AG08396 (cell line): ENCODE results near the gene CFDP1.

Experiments used
- DNase-seq: peaks from one replicate; pipeline ENCODE4 v3.0.0; 2012; ENCODE audit warnings: low spot score, mixed read lengths

The CFDP1 gene

GRCh38 chr16:75372236-75372856 lies 61.0 kb downstream of the CFDP1 start:
- DNase-seq, result peak; percentile 37

GRCh38 chr16:75371171-75371570 lies 62.1 kb downstream of the CFDP1 start:
- no peak for DNase-seq

DNA sequence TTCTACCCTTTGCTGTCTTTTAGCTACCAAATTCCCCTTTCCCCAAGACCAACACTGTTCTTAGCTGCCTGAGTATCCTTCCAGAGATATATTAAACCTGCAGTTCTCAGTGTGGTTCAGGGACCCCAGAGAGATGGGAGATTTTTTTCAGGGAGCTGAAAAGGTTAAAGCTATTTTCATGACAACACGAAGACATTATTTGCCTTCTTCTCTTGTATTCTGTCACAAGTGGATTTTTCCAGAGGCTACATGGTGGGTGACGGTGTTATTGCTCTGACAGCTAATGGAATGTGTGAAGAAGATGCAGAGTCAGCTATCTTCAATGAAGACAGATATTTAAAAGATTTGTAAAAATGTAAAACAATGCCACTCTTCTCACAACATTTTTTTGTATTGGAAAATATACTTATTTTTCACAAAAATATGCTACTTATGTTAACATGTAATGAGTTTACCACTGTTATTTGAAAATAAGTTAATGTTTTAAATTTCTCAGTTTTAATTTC lies 69.0 kb downstream of the CFDP1 start:
- no peak for DNase-seq

DNA sequence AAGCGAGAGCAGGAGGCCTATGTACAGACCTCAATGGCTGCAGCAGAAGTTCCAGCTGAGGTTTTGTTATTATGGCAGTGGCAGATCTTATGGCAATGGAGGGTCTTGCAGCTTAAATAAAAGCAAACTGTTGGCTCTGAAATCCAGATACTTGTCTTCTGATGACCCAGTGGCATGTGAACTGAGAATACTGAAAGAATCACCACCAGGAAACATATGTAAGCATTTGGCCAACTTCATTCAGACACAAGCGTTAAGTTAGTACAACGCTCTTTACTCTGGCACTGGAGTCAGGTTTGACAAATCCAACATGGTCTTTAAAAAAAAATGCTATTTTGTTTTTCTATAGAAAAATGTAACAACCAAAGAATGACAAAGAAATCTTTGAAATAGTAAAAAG lies 70.5 kb downstream of the CFDP1 start:
- DNase-seq, result no peak

DNA sequence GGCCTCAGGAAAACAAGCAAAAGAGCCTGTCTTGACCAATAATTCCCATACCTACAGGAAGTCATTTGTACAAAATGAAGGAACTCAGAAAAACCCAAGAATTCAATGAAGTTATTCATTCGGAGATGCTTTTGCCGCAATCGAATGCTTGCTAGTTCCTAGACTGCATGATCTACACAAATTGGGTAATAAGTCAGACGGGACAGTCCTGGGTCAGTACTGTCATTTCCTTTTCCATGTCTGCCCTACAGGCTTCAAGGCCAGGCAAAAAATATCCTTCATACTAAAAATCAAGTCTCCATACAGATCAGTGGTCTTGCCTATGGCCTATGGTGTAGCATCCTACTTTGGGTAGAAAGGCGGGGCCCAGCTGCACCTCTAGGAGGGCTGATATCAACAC lies 71.4 kb downstream of the CFDP1 start:
- no peak for DNase-seq

DNA sequence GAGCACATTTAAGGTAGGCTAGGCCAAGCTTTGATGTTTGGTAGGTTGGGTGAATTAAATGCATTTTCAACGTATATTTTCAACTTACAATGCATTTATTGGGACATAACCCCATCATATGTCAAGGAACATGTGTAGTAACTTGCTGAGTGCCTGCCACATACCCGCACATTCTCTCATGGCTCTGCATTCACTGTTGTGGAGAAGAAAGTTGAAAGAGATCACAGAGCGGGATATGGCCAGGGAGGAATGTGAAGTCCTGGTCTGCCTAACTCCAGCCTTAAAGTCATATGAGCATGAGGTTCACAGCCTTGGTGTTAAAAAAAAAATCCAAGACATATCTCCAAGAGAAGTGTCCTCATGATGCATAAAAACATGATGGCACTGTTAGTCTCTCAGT lies 79.1 kb downstream of the CFDP1 start:
- DNase-seq, result no peak

DNA sequence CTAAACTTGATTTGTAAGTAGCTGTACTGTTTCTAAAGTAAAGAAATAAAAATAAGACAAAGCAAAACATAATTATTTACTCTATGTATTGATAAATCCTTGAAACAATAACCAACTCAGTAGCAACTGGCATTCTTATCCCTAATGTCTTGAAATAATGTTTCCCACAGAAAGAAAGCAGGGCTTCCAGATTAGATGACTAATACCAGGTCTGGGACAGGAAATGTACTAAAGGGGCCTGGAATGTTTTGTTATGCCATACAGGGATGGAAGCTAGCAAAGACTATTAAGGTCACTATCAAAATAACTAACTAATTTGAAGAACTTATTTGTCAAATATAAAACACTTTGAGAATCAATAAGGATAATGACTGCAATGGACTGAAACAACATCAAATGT lies 82.1 kb downstream of the CFDP1 start:
- DNase-seq, result peak; percentile 47

DNA sequence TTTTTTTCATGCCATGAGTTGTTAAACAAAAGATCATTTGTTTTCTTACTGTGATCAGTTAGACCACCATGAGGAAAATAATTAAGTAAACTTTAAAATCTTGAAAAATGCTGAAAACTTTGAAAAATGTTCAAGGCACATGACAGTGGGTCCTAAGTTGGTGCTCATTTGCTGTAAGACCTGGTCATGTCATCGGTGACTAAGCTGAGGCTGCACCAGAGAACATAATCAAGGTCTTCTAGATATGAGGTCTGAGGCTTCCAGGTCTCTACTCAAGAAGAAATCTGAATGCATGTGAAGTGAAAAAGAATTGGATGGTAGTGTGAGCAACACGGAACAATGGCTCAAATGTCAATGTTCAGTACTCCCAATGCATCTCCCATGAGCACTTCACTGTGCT lies 87.6 kb downstream of the CFDP1 start:
- DNase-seq, result no peak

GRCh38 chr16:75343941-75344340 lies 89.4 kb downstream of the CFDP1 start:
- DNase-seq, result no peak

- no peak for DNase-seq
These were observed 90.0 kb downstream of the CFDP1 start for GRCh38 chr16:75343286-75343685.

GRCh38 chr16:75342308-75342811 lies 90.9 kb downstream of the CFDP1 start:
- DNase-seq, result peak; percentile 26

GRCh38 chr16:75341564-75342307 lies 91.6 kb downstream of the CFDP1 start:
- no peak for DNase-seq

DNA sequence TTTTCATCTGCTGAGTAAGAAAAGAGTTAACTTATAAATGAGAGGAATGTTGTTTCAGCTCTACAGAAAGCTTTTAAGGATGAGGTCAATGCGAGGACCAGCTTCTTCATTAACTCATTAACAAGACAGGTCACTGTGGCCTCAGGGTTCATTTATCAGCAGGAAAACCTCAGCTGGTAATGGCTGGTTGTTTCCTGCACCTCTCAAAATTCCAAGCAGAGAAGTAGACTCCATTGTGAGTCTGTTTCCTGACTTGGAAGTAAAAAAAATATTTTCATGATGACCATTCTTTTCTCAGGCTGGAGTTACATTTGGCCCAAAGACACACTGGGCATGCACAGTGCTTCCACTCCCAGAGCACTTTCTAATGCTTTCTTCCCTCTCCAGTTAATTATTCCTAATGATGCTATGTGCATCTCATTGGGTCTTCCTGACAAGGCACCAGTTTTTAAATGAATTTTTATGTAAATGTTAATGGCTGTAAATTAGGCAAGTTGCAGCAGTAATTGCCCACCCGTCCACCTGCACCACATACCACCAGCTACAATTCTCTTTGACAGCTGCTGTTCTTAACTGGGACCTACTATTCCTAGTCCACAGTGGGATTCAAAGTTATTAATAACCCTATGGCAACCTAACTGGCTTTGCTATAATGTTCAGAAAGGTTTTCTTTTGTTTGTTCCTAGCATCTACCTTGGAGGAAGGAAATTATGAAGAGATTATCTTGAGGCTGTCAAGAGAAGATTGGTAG lies 92.4 kb downstream of the CFDP1 start:
- peak; percentile 22 for DNase-seq

DNA sequence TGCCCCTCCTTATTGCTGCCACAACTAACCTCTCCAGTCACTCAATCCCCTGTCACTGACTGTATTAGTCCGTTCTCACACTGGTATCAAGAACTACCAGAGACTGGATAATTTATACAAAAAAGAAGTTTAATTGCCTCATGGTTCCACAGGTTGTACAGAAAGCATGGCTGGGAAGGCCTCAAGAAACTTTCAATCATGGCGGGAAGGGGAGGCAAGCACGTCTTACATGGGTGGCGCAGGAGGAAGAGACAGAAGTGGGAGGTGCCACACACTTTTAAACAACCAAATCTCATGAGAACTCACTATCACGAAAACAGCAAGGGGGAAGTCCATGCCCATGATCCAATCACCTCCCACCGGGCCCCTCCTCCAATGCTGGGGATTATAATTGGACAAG lies 95.9 kb downstream of the CFDP1 start:
- no peak for DNase-seq

DNA sequence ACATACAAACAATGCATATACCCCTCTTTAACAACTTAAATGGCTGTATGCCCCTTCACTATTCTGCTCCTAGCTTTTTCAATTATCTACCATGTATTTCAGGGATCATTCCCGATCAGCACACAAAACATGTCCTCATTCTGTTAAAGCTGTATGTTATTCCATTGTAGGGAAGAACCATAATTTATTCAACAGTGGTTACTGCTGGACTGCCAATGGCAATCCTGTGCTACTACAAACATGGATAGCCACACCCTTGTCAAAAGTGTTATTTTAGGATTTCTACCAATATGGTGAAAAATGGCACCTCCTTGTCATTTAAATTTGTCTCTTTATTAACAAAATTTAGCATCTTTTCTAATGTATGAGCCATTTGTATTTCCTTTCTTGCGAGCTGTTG lies 96.8 kb downstream of the CFDP1 start:
- no peak for DNase-seq

DNA sequence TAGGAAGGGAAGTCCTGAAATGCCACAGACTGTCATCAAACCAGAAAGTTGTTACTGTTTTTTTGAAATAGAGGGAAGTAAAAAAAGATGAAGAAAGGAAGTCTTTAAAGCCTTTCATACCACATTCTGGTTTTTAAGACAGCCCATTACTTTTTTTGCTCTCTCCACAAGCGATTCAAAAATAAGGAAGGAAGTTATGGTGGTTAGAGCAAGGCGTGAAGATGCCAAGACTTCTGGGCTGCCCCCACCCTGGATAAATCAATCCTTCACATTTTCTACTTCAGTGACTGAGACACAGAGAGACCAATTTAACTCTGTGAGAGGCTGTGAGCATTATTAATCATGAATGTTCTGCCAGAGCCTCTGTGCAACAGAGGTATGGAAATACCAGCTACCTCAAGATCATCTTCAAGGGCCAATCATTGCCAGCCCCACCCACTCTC lies 99.6 kb downstream of the CFDP1 start:
- no peak for DNase-seq

DNA sequence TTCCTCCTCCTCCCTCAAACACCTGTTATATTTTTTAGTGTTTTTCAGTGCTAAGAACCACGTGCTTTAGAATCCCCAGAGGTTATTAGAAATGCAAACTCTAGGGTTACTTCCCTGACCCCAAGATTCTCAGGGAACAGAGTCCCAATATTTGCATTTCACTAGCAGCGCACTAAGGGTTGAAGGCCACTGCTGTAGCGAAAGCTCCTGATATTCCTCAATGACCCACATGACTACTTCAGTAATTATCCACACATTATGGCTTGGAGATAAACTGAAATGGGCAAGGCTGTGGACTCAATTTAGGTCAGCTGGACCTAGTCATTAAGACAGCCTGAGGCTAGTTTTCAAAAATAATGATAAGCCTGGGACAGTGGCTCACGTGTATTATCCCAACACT lies 103.4 kb downstream of the CFDP1 start:
- DNase-seq, result no peak

DNA sequence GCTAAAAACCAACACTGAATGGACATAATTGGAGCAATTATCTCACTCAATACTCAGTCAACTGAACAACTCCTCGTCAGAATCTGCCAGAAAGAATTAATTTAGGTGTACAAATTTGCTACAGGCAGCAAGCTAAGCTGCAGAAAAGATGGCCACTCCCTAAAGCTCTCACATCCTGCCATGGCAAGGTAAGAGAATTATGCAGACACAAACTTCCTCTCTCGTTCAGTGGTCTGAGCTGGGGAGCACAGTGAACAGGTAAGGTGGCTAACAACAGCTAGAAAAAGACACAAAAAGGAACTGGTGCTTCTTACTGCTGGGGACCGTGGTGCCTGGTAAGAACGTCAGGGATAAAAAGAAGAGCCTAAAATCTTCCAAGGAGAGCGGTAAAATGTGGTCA lies 107.0 kb downstream of the CFDP1 start:
- no peak for DNase-seq

DNA sequence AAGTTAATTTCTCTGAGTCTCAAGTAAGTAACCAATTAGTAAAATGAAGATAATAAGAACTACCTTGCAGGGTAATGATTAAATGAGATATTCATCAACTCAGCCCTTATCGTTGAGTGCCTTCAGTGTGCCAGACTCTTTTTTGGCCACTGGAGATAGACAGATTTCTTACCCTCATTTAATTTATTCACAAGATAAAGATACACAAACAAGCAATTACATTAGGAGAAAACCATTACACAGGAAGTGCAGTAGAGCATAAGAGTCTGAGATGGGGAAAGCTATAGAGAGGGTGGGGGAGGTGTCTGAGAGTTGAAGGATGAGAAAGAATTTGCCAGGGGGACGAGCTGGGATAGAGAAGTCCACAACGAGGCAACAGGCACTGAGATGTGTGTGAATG lies 109.4 kb downstream of the CFDP1 start:
- DNase-seq, result no peak

- no peak for DNase-seq
These were observed 110.1 kb downstream of the CFDP1 start for GRCh38 chr16:75323198-75323597.

GRCh38 chr16:75322740-75323139 lies 110.6 kb downstream of the CFDP1 start:
- DNase-seq, result no peak

DNA sequence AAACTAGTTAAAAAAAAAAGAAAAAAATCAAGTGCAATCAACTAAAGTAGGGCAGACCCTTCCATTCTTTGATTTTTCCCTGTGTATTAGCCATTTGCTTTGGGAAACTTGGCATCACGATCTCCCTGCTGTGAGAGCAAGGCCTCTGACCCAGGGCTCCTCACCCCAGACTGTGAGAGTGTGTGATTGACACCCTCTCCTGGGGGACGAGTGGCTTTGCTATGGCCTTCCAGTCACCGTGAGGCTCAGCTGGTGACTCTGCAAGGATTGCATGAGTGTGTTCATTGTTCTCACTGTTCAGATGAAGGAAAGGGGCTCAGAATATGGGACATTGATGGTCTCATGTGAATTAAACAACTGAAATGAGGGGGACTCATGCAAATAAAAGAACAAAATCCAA lies 112.9 kb downstream of the CFDP1 start:
- DNase-seq, result no peak
